ENCODE results near the gene SH3PXD2B. TPM values are rescaled to one million over a fixed set of nuclear protein-coding genes. Genes with fewer than 3 reads are reported as not detected.
"Not testable (repeated sequence)": the region's sequence is repeated elsewhere in the genome, so short reads cannot be mapped to it uniquely, and the experiment has no call there.

Gene SH3PXD2B
- total RNA-seq, 4 donors from 2014 or later, result 13.5 to 43.5 (median 28.1) TPM

DNA sequence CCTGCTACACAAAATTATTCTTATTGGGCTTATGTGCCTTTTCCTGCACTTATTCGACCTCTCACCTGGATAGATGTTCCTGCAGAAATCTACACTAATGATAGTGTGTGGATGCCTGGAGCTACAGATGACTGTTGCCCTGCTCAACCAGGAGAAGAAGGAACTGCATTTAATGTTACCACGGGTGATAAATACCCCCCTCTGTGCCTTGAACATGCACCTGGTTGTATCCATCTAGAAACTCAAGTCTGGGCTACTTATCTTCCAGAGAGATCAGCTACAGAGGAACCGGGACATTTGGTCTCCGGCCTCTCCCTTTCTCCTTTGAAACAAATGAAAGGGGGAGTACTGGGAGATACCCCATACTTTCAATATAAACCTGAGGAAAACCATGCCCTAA lies 54.5 kb downstream of the SH3PXD2B start:
- no peak for DNase-seq (ENCODE audit: low spot score in 2 of 2)
- H3K4me3 ChIP-seq (ENCODE audit: low read depth, poor library complexity, severe bottlenecking), result no peak overlapping the region
- 81 to 87% methylated on average over 4 of the region's 4 CpGs for WGBS, 2 donors
- intact Hi-C loops (cut with DNase I; ENCODE audit: low total_unique reads), result no loop called here
- no peak for TF ChIP-seq POLR2A (IDR thresholded peaks at IDR 0.05)
- TF ChIP-seq, protein P1, sequence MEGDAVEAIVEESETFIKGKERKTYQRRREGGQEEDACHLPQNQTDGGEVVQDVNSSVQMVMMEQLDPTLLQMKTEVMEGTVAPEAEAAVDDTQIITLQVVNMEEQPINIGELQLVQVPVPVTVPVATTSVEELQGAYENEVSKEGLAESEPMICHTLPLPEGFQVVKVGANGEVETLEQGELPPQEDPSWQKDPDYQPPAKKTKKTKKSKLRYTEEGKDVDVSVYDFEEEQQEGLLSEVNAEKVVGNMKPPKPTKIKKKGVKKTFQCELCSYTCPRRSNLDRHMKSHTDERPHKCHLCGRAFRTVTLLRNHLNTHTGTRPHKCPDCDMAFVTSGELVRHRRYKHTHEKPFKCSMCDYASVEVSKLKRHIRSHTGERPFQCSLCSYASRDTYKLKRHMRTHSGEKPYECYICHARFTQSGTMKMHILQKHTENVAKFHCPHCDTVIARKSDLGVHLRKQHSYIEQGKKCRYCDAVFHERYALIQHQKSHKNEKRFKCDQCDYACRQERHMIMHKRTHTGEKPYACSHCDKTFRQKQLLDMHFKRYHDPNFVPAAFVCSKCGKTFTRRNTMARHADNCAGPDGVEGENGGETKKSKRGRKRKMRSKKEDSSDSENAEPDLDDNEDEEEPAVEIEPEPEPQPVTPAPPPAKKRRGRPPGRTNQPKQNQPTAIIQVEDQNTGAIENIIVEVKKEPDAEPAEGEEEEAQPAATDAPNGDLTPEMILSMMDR (IDR thresholded peaks at IDR 0.05), result no peak

GRCh38 chr5:172399336-172399735 lies 55.0 kb downstream of the SH3PXD2B start:
- TF ChIP-seq, protein P1 (IDR thresholded peaks at IDR 0.05), result no peak
- TF ChIP-seq POLR2A (IDR thresholded peaks at IDR 0.05), result no peak
- no peak overlapping the region for H3K4me3 ChIP-seq (ENCODE audit: low read depth, poor library complexity, severe bottlenecking)
- DNase-seq (ENCODE audit: low spot score in 2 of 2), result no peak

GRCh38 chr5:172398645-172399044 lies 55.7 kb downstream of the SH3PXD2B start:
- intact Hi-C loops (cut with DNase I; ENCODE audit: low total_unique reads), result not testable (repeated sequence)

More at GRCh38 chr5:172399336-172399735, 55.0 kb downstream of the SH3PXD2B start:
- WGBS, 2 donors, result 66 to 71% methylated on average over 6 of the region's 6 CpGs
- intact Hi-C loops (cut with DNase I; ENCODE audit: low total_unique reads), result no loop called here

DNA sequence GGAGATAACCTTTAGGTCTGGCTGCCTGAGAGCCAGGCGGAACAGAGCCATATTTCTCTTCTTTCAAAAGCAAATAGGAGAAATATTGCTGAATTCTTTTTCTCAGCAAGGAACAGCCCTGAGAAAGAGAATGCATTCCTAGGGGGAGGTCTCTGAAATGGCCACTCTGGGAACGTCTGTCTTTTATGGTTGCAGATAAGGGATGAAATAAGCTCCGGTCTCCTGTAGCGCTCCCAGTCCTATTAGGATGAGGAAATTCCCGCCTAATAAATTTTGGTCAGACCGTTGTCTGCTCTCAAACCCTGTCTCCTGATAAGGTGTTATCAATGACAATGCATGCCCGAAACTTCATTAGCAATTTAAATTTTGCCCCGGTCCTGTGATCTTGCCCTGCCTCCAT lies 57.3 kb downstream of the SH3PXD2B start:
- intact Hi-C loops (cut with DNase I; ENCODE audit: low total_unique reads); H3K4me3 ChIP-seq (ENCODE audit: low read depth, poor library complexity, severe bottlenecking); DNase-seq (ENCODE audit: low spot score in 2 of 2): not testable (repeated sequence)
- WGBS, 2 donors, result 93 to 97% methylated on average over 8 of the region's 8 CpGs

More at GRCh38 chr5:172398645-172399044, 55.7 kb downstream of the SH3PXD2B start:
- DNase-seq (ENCODE audit: low spot score in 2 of 2); H3K4me3 ChIP-seq (ENCODE audit: low read depth, poor library complexity, severe bottlenecking): not testable (repeated sequence)
- WGBS, 2 donors, result 86 to 90% methylated on average over 4 of the region's 4 CpGs

GRCh38 chr5:172396220-172396619 lies 58.1 kb downstream of the SH3PXD2B start:
- TF ChIP-seq, protein P1 (IDR thresholded peaks at IDR 0.05), result no peak
- TF ChIP-seq POLR2A (IDR thresholded peaks at IDR 0.05), result no peak
- H3K4me3 ChIP-seq (ENCODE audit: low read depth, poor library complexity, severe bottlenecking), result no peak overlapping the region
- 94 to 96% methylated on average over 3 of the region's 3 CpGs for WGBS, 2 donors
- intact Hi-C loops (cut with DNase I; ENCODE audit: low total_unique reads), result no loop called here
- no peak for DNase-seq (ENCODE audit: low spot score in 2 of 2)

DNA sequence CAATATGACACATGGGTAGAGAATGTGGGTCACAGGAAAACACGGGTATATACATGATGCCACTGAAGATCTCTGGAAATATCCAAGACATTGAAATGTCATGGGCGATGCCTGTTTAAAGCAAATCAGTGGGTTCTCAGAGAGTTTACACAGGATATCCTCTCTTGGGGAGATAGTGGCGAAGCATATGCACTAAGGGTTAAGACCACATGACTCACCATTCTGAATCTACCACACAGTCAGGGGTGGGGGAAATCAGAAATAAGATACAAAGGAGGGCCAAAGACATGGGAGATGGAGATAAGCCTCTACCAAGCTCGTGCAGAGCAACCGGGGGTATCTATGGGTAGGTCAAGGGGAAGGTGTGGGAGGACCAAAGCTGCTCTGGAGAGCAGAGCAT lies 58.8 kb downstream of the SH3PXD2B start:
- H3K4me3 ChIP-seq (ENCODE audit: low read depth, poor library complexity, severe bottlenecking), result no peak overlapping the region
- TF ChIP-seq POLR2A (IDR thresholded peaks at IDR 0.05), result no peak
- TF ChIP-seq, protein P1 (IDR thresholded peaks at IDR 0.05), result no peak
- 65 to 75% methylated on average over 5 of the region's 5 CpGs for WGBS, 2 donors
- DNase-seq (ENCODE audit: low spot score in 2 of 2), result no peak
- intact Hi-C loops (cut with DNase I; ENCODE audit: low total_unique reads), result no loop called here

DNA sequence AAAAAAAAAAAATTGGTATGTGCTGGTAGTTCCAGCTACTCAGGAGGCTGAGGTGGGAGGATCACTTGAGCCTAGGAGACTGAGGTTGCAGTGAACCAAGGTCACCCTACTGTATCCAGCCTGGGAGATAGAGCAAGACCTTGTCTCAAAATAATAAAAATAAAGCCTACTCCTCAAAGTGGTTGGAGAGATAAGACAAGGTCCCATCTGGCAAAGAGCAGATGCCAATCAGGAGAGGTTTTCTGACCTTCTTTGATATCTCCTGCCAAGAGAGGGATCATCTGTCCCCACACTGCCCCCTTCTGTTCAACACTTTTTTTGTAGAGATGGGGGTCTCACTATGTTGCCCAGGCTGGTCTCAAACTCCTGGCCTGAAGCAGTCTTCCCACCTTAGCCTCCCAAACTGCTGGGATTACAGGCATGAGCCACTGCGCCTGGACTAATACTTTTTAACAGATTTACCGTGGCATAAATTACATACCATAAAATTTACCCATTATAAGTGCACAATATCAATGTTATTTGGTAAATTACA lies 64.7 kb downstream of the SH3PXD2B start:
- TF ChIP-seq, protein P1 (IDR thresholded peaks at IDR 0.05), result no peak
- no peak for TF ChIP-seq POLR2A (IDR thresholded peaks at IDR 0.05)
- DNase-seq (ENCODE audit: low spot score in 2 of 2), result no peak
- WGBS, 2 donors, result 48 to 67% methylated on average over 2 of the region's 2 CpGs
- H3K4me3 ChIP-seq (ENCODE audit: low read depth, poor library complexity, severe bottlenecking), result no peak overlapping the region
- intact Hi-C loops (cut with DNase I; ENCODE audit: low total_unique reads), result no loop called here

Measured in lower leg skin (tissue), 4 donors.